ENCODE results near the gene CHCHD6. TPM values are rescaled to one million over a fixed set of nuclear protein-coding genes. Genes with fewer than 3 reads are reported as not detected.

The CHCHD6 gene
- total RNA-seq, 1 experiment from 2014 or later = 35.8 TPM

- no peak for DNase-seq (ENCODE audit: low spot score)
Observed at GRCh38 chr3:126895178-126896066, 191.4 kb downstream of the CHCHD6 start.

- DNase-seq (ENCODE audit: low spot score) = no peak
Observed at GRCh38 chr3:126896067-126896441, 192.0 kb downstream of the CHCHD6 start.

GRCh38 chr3:126896968-126897367 is 192.9 kb downstream of the CHCHD6 start:
- DNase-seq (ENCODE audit: low spot score) = no peak

GRCh38 chr3:126897943-126898342 is 193.9 kb downstream of the CHCHD6 start:
- DNase-seq (ENCODE audit: low spot score) = no peak

GRCh38 chr3:126900859-126901540 is 197.0 kb downstream of the CHCHD6 start:
- peak; percentile 46 for DNase-seq (ENCODE audit: low spot score)

- no peak for DNase-seq (ENCODE audit: low spot score)
Observed at GRCh38 chr3:126901631-126902030, 197.6 kb downstream of the CHCHD6 start.

- DNase-seq (ENCODE audit: low spot score) = no peak
Observed at GRCh38 chr3:126903521-126903920, 199.5 kb downstream of the CHCHD6 start.

- no peak for DNase-seq (ENCODE audit: low spot score)
Observed at GRCh38 chr3:126907557-126907956, 203.5 kb downstream of the CHCHD6 start.

- peak; percentile 86 for DNase-seq (ENCODE audit: low spot score)
Observed at GRCh38 chr3:126908752-126909275, 204.8 kb downstream of the CHCHD6 start.

- no peak for DNase-seq (ENCODE audit: low spot score)
Observed at GRCh38 chr3:126910231-126910630, 206.2 kb downstream of the CHCHD6 start.

GRCh38 chr3:126911162-126912026 is 207.4 kb downstream of the CHCHD6 start:
- peak; percentile 100 for DNase-seq (ENCODE audit: low spot score)

- no peak for DNase-seq (ENCODE audit: low spot score)
Observed at GRCh38 chr3:126912027-126912422, 208.0 kb downstream of the CHCHD6 start.

- DNase-seq (ENCODE audit: low spot score) = no peak
Observed at GRCh38 chr3:126912491-126913195, 208.6 kb downstream of the CHCHD6 start.

GRCh38 chr3:126913524-126913923 is 209.5 kb downstream of the CHCHD6 start:
- DNase-seq (ENCODE audit: low spot score) = peak; percentile 74

GRCh38 chr3:126914226-126914625 is 210.2 kb downstream of the CHCHD6 start:
- DNase-seq (ENCODE audit: low spot score) = no peak

- DNase-seq (ENCODE audit: low spot score) = no peak
Observed at GRCh38 chr3:126915015-126915414, 211.0 kb downstream of the CHCHD6 start.

- DNase-seq (ENCODE audit: low spot score) = no peak
Observed at GRCh38 chr3:126916546-126916945, 212.5 kb downstream of the CHCHD6 start.

- no peak for DNase-seq (ENCODE audit: low spot score)
Observed at GRCh38 chr3:126917232-126917804, 213.3 kb downstream of the CHCHD6 start.

GRCh38 chr3:126918355-126918821 is 214.3 kb downstream of the CHCHD6 start:
- DNase-seq (ENCODE audit: low spot score) = no peak

GRCh38 chr3:126921085-126921824 is 217.2 kb downstream of the CHCHD6 start:
- DNase-seq (ENCODE audit: low spot score) = no peak
